SK-N-SH treated with all-trans-retinoic acid at 6 μM for 48 hours (cell line): ENCODE measurements around the gene SPOCK1.

Experiments used
- ATAC-seq: fragments of 200-7000 bp; cut with Tn5 transposase; 3 replicates; pipeline ENCODE4 v1.9.1; 2020; ENCODE audit warnings: mild to moderate bottlenecking, moderate library complexity
- ARNTL ChIP-seq: fragments of 450-650 bp; formaldehyde crosslinking; IDR thresholded peaks from 2 replicates; pipeline ENCODE4 v1.5.0; 2020; ENCODE audit warnings: low read depth, mild to moderate bottlenecking, moderate library complexity, borderline replicate concordance
- CSDC2 ChIP-seq: fragments of 250-450 bp; sonication (Bioruptor Pico); IDR thresholded peaks from 2 replicates; pipeline ENCODE4 v1.5.0; 2020; ENCODE audit warnings: mild to moderate bottlenecking, moderate library complexity
- ESRRG ChIP-seq: fragments of 250-450 bp; sonication (Bioruptor Pico); IDR thresholded peaks from 2 replicates; pipeline ENCODE4 v1.6.1; 2021; ENCODE audit warnings: mild to moderate bottlenecking
- ISL1 ChIP-seq: fragments of 250-450 bp; sonication (Bioruptor Pico); IDR thresholded peaks from 2 replicates; pipeline ENCODE4 v2.1.2; 2022; ENCODE audit warnings: mild to moderate bottlenecking, moderate library complexity
- OSR1 ChIP-seq: fragments of 250-450 bp; sonication (Bioruptor Pico); IDR thresholded peaks from 2 replicates; pipeline ENCODE4 v1.8.0; 2022; ENCODE audit warnings: moderate library complexity, mild to moderate bottlenecking, inconsistent platforms
- POU6F1 ChIP-seq: fragments of 250-450 bp; sonication (Bioruptor Pico); IDR thresholded peaks from 2 replicates; pipeline ENCODE4 v1.8.0; 2021; ENCODE audit warnings: low read depth, mild to moderate bottlenecking, moderate library complexity, borderline replicate concordance
- PPARA ChIP-seq: fragments of 250-450 bp; sonication (Bioruptor Pico); IDR thresholded peaks from 2 replicates; pipeline ENCODE4 v1.5.0; 2020; ENCODE audit warnings: mild to moderate bottlenecking, borderline replicate concordance
- RARB ChIP-seq: fragments of 250-450 bp; sonication (Bioruptor Pico); IDR thresholded peaks from 2 replicates; pipeline ENCODE4 v1.8.0; 2021; ENCODE audit warnings: mild to moderate bottlenecking, moderate library complexity
- SNAI2 ChIP-seq: fragments of 250-450 bp; sonication (Bioruptor Pico); IDR thresholded peaks from 2 replicates; pipeline ENCODE4 v1.5.0; 2020; ENCODE audit warnings: mild to moderate bottlenecking, moderate library complexity
- TCF4 ChIP-seq: fragments of 250-450 bp; sonication (Bioruptor Pico); IDR thresholded peaks from 2 replicates; pipeline ENCODE4 v1.8.0; 2021; ENCODE audit warnings: mild to moderate bottlenecking, moderate library complexity, borderline replicate concordance
- ZC3H10 ChIP-seq: fragments of 250-450 bp; sonication (Bioruptor Pico); IDR thresholded peaks from 2 replicates; pipeline ENCODE4 v1.5.1; 2021; ENCODE audit warnings: mild to moderate bottlenecking, moderate library complexity
- ZFP3 ChIP-seq: fragments of 250-450 bp; sonication (Bioruptor Pico); IDR thresholded peaks from 2 replicates; pipeline ENCODE4 v1.5.0; 2020; ENCODE audit warnings: mild to moderate bottlenecking, moderate library complexity
- ZFP30 ChIP-seq: fragments of 450-650 bp; formaldehyde crosslinking; IDR thresholded peaks from 2 replicates; pipeline ENCODE4 v1.5.0; 2022; ENCODE audit warnings: mild to moderate bottlenecking, moderate library complexity
- ZNF565 ChIP-seq: fragments of 450-650 bp; formaldehyde crosslinking; conservative IDR thresholded peaks from 2 replicates; pipeline ENCODE4 v1.5.0; 2020; ENCODE audit warnings: low read depth, mild to moderate bottlenecking, moderate library complexity
- ZNF70 ChIP-seq: fragments of 450-650 bp; formaldehyde crosslinking; IDR thresholded peaks from 2 replicates; pipeline ENCODE4 v1.5.0; 2020; ENCODE audit warnings: mild to moderate bottlenecking, moderate library complexity
- ZNF8 ChIP-seq: fragments of 450-650 bp; formaldehyde crosslinking; IDR thresholded peaks from 2 replicates; pipeline ENCODE4 v1.5.0; 2020; ENCODE audit warnings: mild to moderate bottlenecking, moderate library complexity
- TF ChIP-seq, protein P1 (sequence below): fragments of 250-450 bp; sonication (Bioruptor Pico); IDR thresholded peaks from 2 replicates; pipeline ENCODE4 v1.8.0; 2020; ENCODE audit warnings: mild to moderate bottlenecking, moderate library complexity, borderline replicate concordance
- TF ChIP-seq, protein P2 (sequence below): fragments of 250-450 bp; sonication (Bioruptor Pico); IDR thresholded peaks from 2 replicates; pipeline ENCODE4 v1.5.1; 2021; ENCODE audit warnings: mild to moderate bottlenecking, moderate library complexity
- TF ChIP-seq, protein P3 (sequence below): fragments of 250-450 bp; sonication (Bioruptor Pico); IDR thresholded peaks from 2 replicates; pipeline ENCODE4 v1.5.0; 2020; ENCODE audit warnings: mild to moderate bottlenecking, moderate library complexity

Gene SPOCK1

GRCh38 chr5:137010226-137010625 is 488.9 kb downstream of the SPOCK1 start:
- ATAC-seq: no peak
- TF ChIP-seq RARB: no peak
- no peak for TF ChIP-seq ESRRG (CRISPR knock-in tag)

- ATAC-seq: no peak
- TF ChIP-seq ZC3H10 (CRISPR knock-in tag): no peak
- TF ChIP-seq ZNF565 (CRISPR knock-in tag): no peak
- TF ChIP-seq ISL1: no peak
- no peak for TF ChIP-seq PPARA (CRISPR knock-in tag)
- TF ChIP-seq, protein P1, sequence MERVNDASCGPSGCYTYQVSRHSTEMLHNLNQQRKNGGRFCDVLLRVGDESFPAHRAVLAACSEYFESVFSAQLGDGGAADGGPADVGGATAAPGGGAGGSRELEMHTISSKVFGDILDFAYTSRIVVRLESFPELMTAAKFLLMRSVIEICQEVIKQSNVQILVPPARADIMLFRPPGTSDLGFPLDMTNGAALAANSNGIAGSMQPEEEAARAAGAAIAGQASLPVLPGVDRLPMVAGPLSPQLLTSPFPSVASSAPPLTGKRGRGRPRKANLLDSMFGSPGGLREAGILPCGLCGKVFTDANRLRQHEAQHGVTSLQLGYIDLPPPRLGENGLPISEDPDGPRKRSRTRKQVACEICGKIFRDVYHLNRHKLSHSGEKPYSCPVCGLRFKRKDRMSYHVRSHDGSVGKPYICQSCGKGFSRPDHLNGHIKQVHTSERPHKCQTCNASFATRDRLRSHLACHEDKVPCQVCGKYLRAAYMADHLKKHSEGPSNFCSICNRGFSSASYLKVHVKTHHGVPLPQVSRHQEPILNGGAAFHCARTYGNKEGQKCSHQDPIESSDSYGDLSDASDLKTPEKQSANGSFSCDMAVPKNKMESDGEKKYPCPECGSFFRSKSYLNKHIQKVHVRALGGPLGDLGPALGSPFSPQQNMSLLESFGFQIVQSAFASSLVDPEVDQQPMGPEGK (CRISPR knock-in tag): no peak
- TF ChIP-seq OSR1 (CRISPR knock-in tag): no peak
- no peak for TF ChIP-seq ZFP30
- TF ChIP-seq TCF4: no peak
These were observed 494.8 kb downstream of the SPOCK1 start for GRCh38 chr5:137004279-137004678.

DNA sequence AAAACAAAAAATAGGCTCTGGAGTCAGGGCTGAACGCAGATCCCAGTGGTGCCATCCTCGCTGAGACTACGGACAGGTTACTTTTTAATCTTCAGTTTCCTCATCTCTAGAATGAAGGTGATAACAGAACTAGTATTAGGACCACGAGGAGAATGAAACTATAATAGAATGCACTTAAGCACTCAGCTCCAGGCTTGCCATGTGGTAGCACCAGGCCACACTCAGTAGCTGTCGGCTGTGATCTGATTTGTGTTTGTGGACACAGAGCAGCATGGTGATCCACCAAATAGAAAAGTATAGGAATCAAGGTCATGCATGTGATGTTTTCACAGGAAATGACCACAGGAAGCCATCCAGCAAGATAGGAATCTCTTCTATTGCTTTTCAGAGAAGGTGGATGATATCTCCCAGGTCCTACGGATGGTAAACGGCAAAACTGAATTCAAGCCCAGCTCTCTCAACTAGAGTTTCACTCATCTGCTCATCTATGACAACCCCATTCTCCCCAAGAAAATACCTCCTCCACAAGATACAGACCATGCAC is 498.0 kb downstream of the SPOCK1 start:
- no peak for ATAC-seq
- TF ChIP-seq ISL1 (no peak), ZFP30 (no peak), POU6F1 (no peak), ZFP3 (CRISPR knock-in tag) (no peak), ZNF70 (CRISPR knock-in tag) (no peak), TCF4 (0 out of 2 replicates have a peak, but pooled peaks have one; percentile 13), SNAI2 (CRISPR knock-in tag) (no peak)
- TF ChIP-seq, protein P2, sequence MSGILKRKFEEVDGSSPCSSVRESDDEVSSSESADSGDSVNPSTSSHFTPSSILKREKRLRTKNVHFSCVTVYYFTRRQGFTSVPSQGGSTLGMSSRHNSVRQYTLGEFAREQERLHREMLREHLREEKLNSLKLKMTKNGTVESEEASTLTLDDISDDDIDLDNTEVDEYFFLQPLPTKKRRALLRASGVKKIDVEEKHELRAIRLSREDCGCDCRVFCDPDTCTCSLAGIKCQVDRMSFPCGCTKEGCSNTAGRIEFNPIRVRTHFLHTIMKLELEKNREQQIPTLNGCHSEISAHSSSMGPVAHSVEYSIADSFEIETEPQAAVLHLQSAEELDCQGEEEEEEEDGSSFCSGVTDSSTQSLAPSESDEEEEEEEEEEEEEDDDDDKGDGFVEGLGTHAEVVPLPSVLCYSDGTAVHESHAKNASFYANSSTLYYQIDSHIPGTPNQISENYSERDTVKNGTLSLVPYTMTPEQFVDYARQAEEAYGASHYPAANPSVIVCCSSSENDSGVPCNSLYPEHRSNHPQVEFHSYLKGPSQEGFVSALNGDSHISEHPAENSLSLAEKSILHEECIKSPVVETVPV (CRISPR knock-in tag): no peak
- TF ChIP-seq, all 23 proteins: peak for 1

DNA sequence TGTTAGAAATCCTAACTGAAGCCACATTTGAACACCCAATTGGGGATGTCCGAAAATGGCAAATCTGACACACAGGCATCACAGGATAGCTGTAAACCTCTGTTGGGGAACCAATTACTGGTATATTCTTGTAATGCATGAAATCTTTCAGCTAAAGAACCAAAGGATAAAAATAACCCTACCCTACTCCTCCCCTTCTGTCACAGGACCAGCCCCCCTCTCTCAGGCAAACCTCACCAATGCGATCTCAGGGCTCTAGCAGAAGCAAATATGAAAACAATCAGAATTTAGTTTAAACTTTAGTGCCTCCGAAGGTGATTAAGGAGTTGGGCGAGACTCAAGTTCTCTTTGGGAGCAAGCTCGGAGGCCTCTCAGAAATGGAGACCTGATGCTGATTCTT is 499.3 kb downstream of the SPOCK1 start:
- TF ChIP-seq ZNF8 (CRISPR knock-in tag) (no peak), ARNTL (no peak), ESRRG (CRISPR knock-in tag) (no peak), OSR1 (CRISPR knock-in tag) (no peak), SNAI2 (CRISPR knock-in tag) (no peak), ZFP30 (no peak)
- TF ChIP-seq, protein P2 (CRISPR knock-in tag): no peak
- no peak for ATAC-seq

GRCh38 chr5:136998854-136999357 is 500.2 kb downstream of the SPOCK1 start:
- ATAC-seq: no peak
- TF ChIP-seq, protein P2 (CRISPR knock-in tag): no peak
- TF ChIP-seq SNAI2 (CRISPR knock-in tag) (no peak), ARNTL (no peak)

GRCh38 chr5:136994154-136994553 is 505.0 kb downstream of the SPOCK1 start:
- ATAC-seq: no peak
- no peak for TF ChIP-seq ZNF70 (CRISPR knock-in tag)
- no peak for TF ChIP-seq ZFP3 (CRISPR knock-in tag)
- no peak for TF ChIP-seq RARB
- TF ChIP-seq ESRRG (CRISPR knock-in tag): no peak
- TF ChIP-seq ZNF8 (CRISPR knock-in tag): no peak
- no peak for TF ChIP-seq PPARA (CRISPR knock-in tag)
- TF ChIP-seq, protein P3, sequence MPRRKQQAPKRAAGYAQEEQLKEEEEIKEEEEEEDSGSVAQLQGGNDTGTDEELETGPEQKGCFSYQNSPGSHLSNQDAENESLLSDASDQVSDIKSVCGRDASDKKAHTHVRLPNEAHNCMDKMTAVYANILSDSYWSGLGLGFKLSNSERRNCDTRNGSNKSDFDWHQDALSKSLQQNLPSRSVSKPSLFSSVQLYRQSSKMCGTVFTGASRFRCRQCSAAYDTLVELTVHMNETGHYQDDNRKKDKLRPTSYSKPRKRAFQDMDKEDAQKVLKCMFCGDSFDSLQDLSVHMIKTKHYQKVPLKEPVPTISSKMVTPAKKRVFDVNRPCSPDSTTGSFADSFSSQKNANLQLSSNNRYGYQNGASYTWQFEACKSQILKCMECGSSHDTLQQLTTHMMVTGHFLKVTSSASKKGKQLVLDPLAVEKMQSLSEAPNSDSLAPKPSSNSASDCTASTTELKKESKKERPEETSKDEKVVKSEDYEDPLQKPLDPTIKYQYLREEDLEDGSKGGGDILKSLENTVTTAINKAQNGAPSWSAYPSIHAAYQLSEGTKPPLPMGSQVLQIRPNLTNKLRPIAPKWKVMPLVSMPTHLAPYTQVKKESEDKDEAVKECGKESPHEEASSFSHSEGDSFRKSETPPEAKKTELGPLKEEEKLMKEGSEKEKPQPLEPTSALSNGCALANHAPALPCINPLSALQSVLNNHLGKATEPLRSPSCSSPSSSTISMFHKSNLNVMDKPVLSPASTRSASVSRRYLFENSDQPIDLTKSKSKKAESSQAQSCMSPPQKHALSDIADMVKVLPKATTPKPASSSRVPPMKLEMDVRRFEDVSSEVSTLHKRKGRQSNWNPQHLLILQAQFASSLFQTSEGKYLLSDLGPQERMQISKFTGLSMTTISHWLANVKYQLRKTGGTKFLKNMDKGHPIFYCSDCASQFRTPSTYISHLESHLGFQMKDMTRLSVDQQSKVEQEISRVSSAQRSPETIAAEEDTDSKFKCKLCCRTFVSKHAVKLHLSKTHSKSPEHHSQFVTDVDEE (CRISPR knock-in tag): no peak
- TF ChIP-seq, protein P1 (CRISPR knock-in tag): no peak
- no peak for TF ChIP-seq CSDC2 (CRISPR knock-in tag)
- TF ChIP-seq ARNTL: no peak
- TF ChIP-seq ZNF565 (CRISPR knock-in tag): no peak
